ENCODE data around the gene TMEM43.

TMEM43 gene

GRCh38 chr3:14131134-14131533, 6.3 kb downstream of the TMEM43 start:
- no peak for TF ChIP-seq CTCF (IDR thresholded peaks at IDR 0.05; ENCODE audit: borderline replicate concordance, extremely low read depth, low read length, poor library complexity, severe bottlenecking)
- no peak for TF ChIP-seq EZH2 (IDR thresholded peaks at IDR 0.05; ENCODE audit: borderline replicate concordance, low read depth, low read length, severe bottlenecking)
- Histone ChIP-seq H3K4me2 (ENCODE audit: insufficient read depth, low read length) (no peak overlapping the region), H3K27ac (ENCODE audit: low read length) (no peak overlapping the region), H4K20me1 (ENCODE audit: insufficient read depth, low read length) (peaks cover 34% of the 10 kb centered on the region), H3K4me3 (ENCODE audit: low read depth in 1 of 2, low read length in 2 of 2) (no peak overlapping the region), H3K9me3 (ENCODE audit: insufficient read depth, low read length, severe bottlenecking) (no peaks in the 10 kb centered on the region), H2AFZ (ENCODE audit: low read depth, low read length) (no peak overlapping the region), H3K4me1 (ENCODE audit: insufficient read depth, low read length) (peaks cover 12% of the 10 kb centered on the region), H3K27me3 (ENCODE audit: insufficient read depth, low read length, poor library complexity) (no peaks in the 10 kb centered on the region), H3K9ac (ENCODE audit: low read depth, low read length) (no peak overlapping the region), H3K36me3 (ENCODE audit: insufficient read depth, low read length) (peaks cover 87% of the 10 kb centered on the region), H3K79me2 (ENCODE audit: insufficient read depth, low read length) (peaks cover 29% of the 10 kb centered on the region)
- DNase-seq (no peak), ATAC-seq (ENCODE audit: insufficient read depth, low read depth) (no peak)

DNA sequence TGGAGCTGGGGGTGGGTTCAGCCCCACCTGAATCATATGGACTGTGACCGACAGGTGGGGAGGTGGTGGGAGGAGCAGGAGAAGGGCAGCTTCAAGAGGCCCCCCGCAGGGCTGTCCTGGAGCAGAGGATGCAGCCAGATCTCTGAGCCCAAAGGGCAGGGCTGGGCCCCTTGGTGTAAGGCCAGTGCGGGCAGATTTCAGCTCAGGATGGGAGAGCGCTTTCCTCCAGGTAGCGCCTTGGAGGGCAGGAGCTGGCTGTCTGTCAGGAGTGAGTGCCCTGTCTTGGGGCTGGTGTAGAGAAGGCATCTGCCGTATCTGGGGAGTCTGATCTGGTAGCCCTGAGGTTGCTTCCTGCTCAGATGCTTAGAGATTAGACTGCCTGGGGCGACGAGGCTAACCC, 7.3 kb downstream of the TMEM43 start:
- no peak overlapping the region for H3K4me2 ChIP-seq (ENCODE audit: insufficient read depth, low read length)
- no peak overlapping the region for H3K4me3 ChIP-seq (ENCODE audit: low read depth in 1 of 2, low read length in 2 of 2)
- H3K9ac ChIP-seq (ENCODE audit: low read depth, low read length) = no peak overlapping the region
- no peaks in the 10 kb centered on the region for H3K9me3 ChIP-seq (ENCODE audit: insufficient read depth, low read length, severe bottlenecking)
- peaks cover 2% of the 10 kb centered on the region; the same call in 1 of the 2 replicates for H3K4me1 ChIP-seq (ENCODE audit: insufficient read depth, low read length)
- no peaks in the 10 kb centered on the region for H3K27me3 ChIP-seq (ENCODE audit: insufficient read depth, low read length, poor library complexity)
- DNase-seq = no peak
- peaks cover 96% of the 10 kb centered on the region for H3K36me3 ChIP-seq (ENCODE audit: insufficient read depth, low read length)
- no peak overlapping the region for H3K27ac ChIP-seq (ENCODE audit: low read length)
- ATAC-seq (ENCODE audit: insufficient read depth, low read depth) = no peak
- H3K79me2 ChIP-seq (ENCODE audit: insufficient read depth, low read length) = peaks cover 19% of the 10 kb centered on the region
- no peak overlapping the region for H2AFZ ChIP-seq (ENCODE audit: low read depth, low read length)
- TF ChIP-seq CTCF (IDR thresholded peaks at IDR 0.05; ENCODE audit: borderline replicate concordance, extremely low read depth, low read length, poor library complexity, severe bottlenecking) (no peak), EZH2 (IDR thresholded peaks at IDR 0.05; ENCODE audit: borderline replicate concordance, low read depth, low read length, severe bottlenecking) (no peak)
- peaks cover 25% of the 10 kb centered on the region for H4K20me1 ChIP-seq (ENCODE audit: insufficient read depth, low read length)

- Histone ChIP-seq H4K20me1 (ENCODE audit: insufficient read depth, low read length) (peaks cover 22% of the 10 kb centered on the region), H3K4me2 (ENCODE audit: insufficient read depth, low read length) (no peak overlapping the region), H3K4me1 (ENCODE audit: insufficient read depth, low read length) (no peaks in the 10 kb centered on the region), H3K4me3 (ENCODE audit: low read depth in 1 of 2, low read length in 2 of 2) (no peak overlapping the region), H3K27me3 (ENCODE audit: insufficient read depth, low read length, poor library complexity) (no peaks in the 10 kb centered on the region), H2AFZ (ENCODE audit: low read depth, low read length) (no peak overlapping the region), H3K9ac (ENCODE audit: low read depth, low read length) (no peak overlapping the region), H3K27ac (ENCODE audit: low read length) (no peak overlapping the region), H3K9me3 (ENCODE audit: insufficient read depth, low read length, severe bottlenecking) (no peaks in the 10 kb centered on the region), H3K36me3 (ENCODE audit: insufficient read depth, low read length) (peaks cover 94% of the 10 kb centered on the region), H3K79me2 (ENCODE audit: insufficient read depth, low read length) (peaks cover 14% of the 10 kb centered on the region)
- TF ChIP-seq CTCF (IDR thresholded peaks at IDR 0.05; ENCODE audit: borderline replicate concordance, extremely low read depth, low read length, poor library complexity, severe bottlenecking) (no peak), EZH2 (IDR thresholded peaks at IDR 0.05; ENCODE audit: borderline replicate concordance, low read depth, low read length, severe bottlenecking) (no peak)
- DNase-seq (no peak), ATAC-seq (ENCODE audit: insufficient read depth, low read depth) (no peak)
Measured at GRCh38 chr3:14132689-14133088, 7.8 kb downstream of the TMEM43 start.
